B cell (primary cell): ENCODE measurements around the gene HMX3.

Source experiments
- EZH2 ChIP-seq: IDR thresholded peaks from 2 replicates; pipeline ENCODE4 v1.6.1; 2012; ENCODE audit warnings: borderline replicate concordance, low read depth, mild to moderate bottlenecking, moderate library complexity, low read length; ENCODE audit not compliant: insufficient read depth, poor library complexity, severe bottlenecking
- TF ChIP-seq, protein P1 (sequence below): fragments of 200-600 bp; IDR thresholded peaks from one replicate; pipeline ENCODE4 v1.8.0; 2022; ENCODE audit warnings: antibody characterized with exemption, mild to moderate bottlenecking

GRCh38 chr10:123166618-123167017, 30.8 kb downstream of the HMX3 start:
- TF ChIP-seq, protein P1, sequence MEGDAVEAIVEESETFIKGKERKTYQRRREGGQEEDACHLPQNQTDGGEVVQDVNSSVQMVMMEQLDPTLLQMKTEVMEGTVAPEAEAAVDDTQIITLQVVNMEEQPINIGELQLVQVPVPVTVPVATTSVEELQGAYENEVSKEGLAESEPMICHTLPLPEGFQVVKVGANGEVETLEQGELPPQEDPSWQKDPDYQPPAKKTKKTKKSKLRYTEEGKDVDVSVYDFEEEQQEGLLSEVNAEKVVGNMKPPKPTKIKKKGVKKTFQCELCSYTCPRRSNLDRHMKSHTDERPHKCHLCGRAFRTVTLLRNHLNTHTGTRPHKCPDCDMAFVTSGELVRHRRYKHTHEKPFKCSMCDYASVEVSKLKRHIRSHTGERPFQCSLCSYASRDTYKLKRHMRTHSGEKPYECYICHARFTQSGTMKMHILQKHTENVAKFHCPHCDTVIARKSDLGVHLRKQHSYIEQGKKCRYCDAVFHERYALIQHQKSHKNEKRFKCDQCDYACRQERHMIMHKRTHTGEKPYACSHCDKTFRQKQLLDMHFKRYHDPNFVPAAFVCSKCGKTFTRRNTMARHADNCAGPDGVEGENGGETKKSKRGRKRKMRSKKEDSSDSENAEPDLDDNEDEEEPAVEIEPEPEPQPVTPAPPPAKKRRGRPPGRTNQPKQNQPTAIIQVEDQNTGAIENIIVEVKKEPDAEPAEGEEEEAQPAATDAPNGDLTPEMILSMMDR = no peak
- TF ChIP-seq EZH2 = no peak
